Rectal smooth muscle tissue (tissue), 1 donor: ENCODE measurements around the gene B4GALT1.

Experiments used
- H3K27ac ChIP-seq: one replicate; pipeline ENCODE4 v1.7.0; 2013; ENCODE audit warnings: low read depth, low read length, inconsistent platforms
- H3K27me3 ChIP-seq: one replicate; pipeline ENCODE4 v1.7.0; 2013; ENCODE audit warnings: low read length; ENCODE audit not compliant: control insufficient read depth, insufficient read depth
- H3K36me3 ChIP-seq: one replicate; pipeline ENCODE4 v1.7.0; 2013; ENCODE audit warnings: low read length; ENCODE audit not compliant: control insufficient read depth, insufficient read depth
- H3K4me1 ChIP-seq: one replicate; pipeline ENCODE4 v1.7.0; 2013; ENCODE audit warnings: low read length; ENCODE audit not compliant: control insufficient read depth, insufficient read depth
- H3K4me3 ChIP-seq: one replicate; pipeline ENCODE4 v1.7.0; 2013; ENCODE audit warnings: low read length
- H3K9ac ChIP-seq: one replicate; pipeline ENCODE4 v1.7.0; 2013; ENCODE audit warnings: low read length

B4GALT1 gene

GRCh38 chr9:33167084-33167971 is at the start of gene B4GALT1:
TSS of gene B4GALT1 (minus strand) at chr9:33167336. CDS start at chr9:33167169, 167 bp downstream.
- Histone ChIP-seq H3K9ac (peak within 1 kb of the TSS; percentile 73), H3K27me3 (no peaks in the 10 kb centered on the region), H3K36me3 (no peaks in the 10 kb centered on the region), H3K27ac (peak within 1 kb of the TSS; percentile 93), H3K4me3 (peak within 1 kb of the TSS; percentile 90), H3K4me1 (peaks cover 13% of the 10 kb centered on the region)

GRCh38 chr9:33211695-33212393 is 44.7 kb upstream of the B4GALT1 start:
- no peaks in the 10 kb centered on the region for H3K36me3 ChIP-seq
- no peaks in the 10 kb centered on the region for H3K27me3 ChIP-seq
- H3K4me1 ChIP-seq, result no peaks in the 10 kb centered on the region
- H3K4me3 ChIP-seq, result no peak overlapping the region
- H3K9ac ChIP-seq, result no peak overlapping the region
- H3K27ac ChIP-seq, result no peak overlapping the region

- H3K4me1 ChIP-seq, result no peaks in the 10 kb centered on the region
- H3K9ac ChIP-seq, result no peak overlapping the region
- no peak overlapping the region for H3K27ac ChIP-seq
- no peak overlapping the region for H3K4me3 ChIP-seq
- H3K36me3 ChIP-seq, result no peaks in the 10 kb centered on the region
- H3K27me3 ChIP-seq, result no peaks in the 10 kb centered on the region
Observed at GRCh38 chr9:33210006-33210715, 43.0 kb upstream of the B4GALT1 start.

- H3K27me3 ChIP-seq, result no peaks in the 10 kb centered on the region
- H3K27ac ChIP-seq, result no peak overlapping the region
- no peaks in the 10 kb centered on the region for H3K36me3 ChIP-seq
- H3K4me1 ChIP-seq, result no peaks in the 10 kb centered on the region
- no peak overlapping the region for H3K4me3 ChIP-seq
- H3K9ac ChIP-seq, result no peak overlapping the region
Observed at GRCh38 chr9:33209394-33209793, 42.3 kb upstream of the B4GALT1 start.

GRCh38 chr9:33202552-33203201 is 35.5 kb upstream of the B4GALT1 start:
- no peaks in the 10 kb centered on the region for H3K36me3 ChIP-seq
- no peak overlapping the region for H3K4me3 ChIP-seq
- no peak overlapping the region for H3K9ac ChIP-seq
- H3K4me1 ChIP-seq, result peaks cover under 1% of the 10 kb centered on the region
- H3K27me3 ChIP-seq, result no peaks in the 10 kb centered on the region
- H3K27ac ChIP-seq, result no peak overlapping the region

- Histone ChIP-seq H3K4me1 (peaks cover 3% of the 10 kb centered on the region), H3K27ac (no peak overlapping the region), H3K27me3 (no peaks in the 10 kb centered on the region), H3K4me3 (no peak overlapping the region), H3K36me3 (no peaks in the 10 kb centered on the region), H3K9ac (no peak overlapping the region)
Observed at GRCh38 chr9:33202018-33202417, 34.9 kb upstream of the B4GALT1 start.

GRCh38 chr9:33198165-33198564 is 31.0 kb upstream of the B4GALT1 start:
- Histone ChIP-seq H3K4me3 (no peak overlapping the region), H3K27ac (peak overlapping the region; percentile 65), H3K9ac (no peak overlapping the region), H3K4me1 (peaks cover 4% of the 10 kb centered on the region), H3K36me3 (no peaks in the 10 kb centered on the region), H3K27me3 (no peaks in the 10 kb centered on the region)

GRCh38 chr9:33197279-33198152 is 30.4 kb upstream of the B4GALT1 start:
- Histone ChIP-seq H3K27ac (peak overlapping the region; percentile 65), H3K36me3 (no peaks in the 10 kb centered on the region), H3K4me3 (no peak overlapping the region), H3K4me1 (peaks cover 10% of the 10 kb centered on the region), H3K9ac (no peak overlapping the region), H3K27me3 (no peaks in the 10 kb centered on the region)

- Histone ChIP-seq H3K9ac (no peak overlapping the region), H3K4me1 (peaks cover 11% of the 10 kb centered on the region), H3K36me3 (no peaks in the 10 kb centered on the region), H3K4me3 (no peak overlapping the region), H3K27me3 (no peaks in the 10 kb centered on the region), H3K27ac (peak overlapping the region; percentile 65)
Observed at GRCh38 chr9:33196736-33197135, 29.6 kb upstream of the B4GALT1 start.

GRCh38 chr9:33193818-33194217 is 26.7 kb upstream of the B4GALT1 start:
- H3K27ac ChIP-seq, result no peak overlapping the region
- H3K36me3 ChIP-seq, result no peaks in the 10 kb centered on the region
- H3K27me3 ChIP-seq, result no peaks in the 10 kb centered on the region

GRCh38 chr9:33192493-33193255 is 25.5 kb upstream of the B4GALT1 start:
- H3K4me1 ChIP-seq, result peaks cover 15% of the 10 kb centered on the region
- no peak overlapping the region for H3K4me3 ChIP-seq
- H3K27me3 ChIP-seq, result no peaks in the 10 kb centered on the region
- H3K27ac ChIP-seq, result peak overlapping the region; percentile 48
- no peaks in the 10 kb centered on the region for H3K36me3 ChIP-seq
- no peak overlapping the region for H3K9ac ChIP-seq

More at GRCh38 chr9:33193818-33194217, 26.7 kb upstream of the B4GALT1 start:
- Histone ChIP-seq H3K4me1 (peaks cover 11% of the 10 kb centered on the region), H3K9ac (no peak overlapping the region), H3K4me3 (no peak overlapping the region)
